GM13977 (cell line): Measurements from ENCODE around the gene PTPRG.

Source experiments
- DNase-seq: peaks from one replicate; pipeline ENCODE4 v3.0.0; 2012; ENCODE audit warnings: low spot score
- in situ Hi-C: fragments of 300-500 bp; cut with MboI; formaldehyde crosslinking; loops from one replicate; pipeline ENCODE4 v1.12.0; 2022; ENCODE audit warnings: low sequenced_read_pairs, low pct_unique_long_range_greater_than_20kb, mixed read lengths, inconsistent platforms; ENCODE audit not compliant: unreplicated experiment
- TF ChIP-seq, protein P1 (sequence below): IDR thresholded peaks from 2 replicates; pipeline ENCODE4 v1.5.1; 2012; ENCODE audit warnings: mild to moderate bottlenecking, control low read depth; ENCODE audit not compliant: insufficient read depth; ENCODE audit errors: extremely low read depth, missing control alignments

PTPRG gene

DNA sequence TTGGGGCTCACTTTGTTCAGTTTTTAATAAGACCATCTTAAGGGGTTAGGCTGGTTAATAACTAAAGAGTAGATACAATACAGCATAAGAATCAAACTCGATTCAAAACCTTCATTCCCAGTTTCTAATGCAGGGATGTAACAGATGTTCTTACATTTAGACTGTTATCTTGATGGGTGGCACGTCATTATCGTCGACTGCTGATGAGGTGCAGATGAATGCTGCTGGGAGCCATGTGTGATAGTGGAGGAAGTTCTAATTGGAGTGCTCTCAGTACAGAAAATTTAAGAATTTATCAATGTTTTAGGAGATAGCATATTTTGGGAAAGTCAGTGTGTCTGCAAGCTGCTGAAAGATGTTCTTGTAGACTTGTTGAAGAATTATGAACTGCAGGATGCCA lies 331.5 kb downstream of the PTPRG start:
- TF ChIP-seq, protein P1, sequence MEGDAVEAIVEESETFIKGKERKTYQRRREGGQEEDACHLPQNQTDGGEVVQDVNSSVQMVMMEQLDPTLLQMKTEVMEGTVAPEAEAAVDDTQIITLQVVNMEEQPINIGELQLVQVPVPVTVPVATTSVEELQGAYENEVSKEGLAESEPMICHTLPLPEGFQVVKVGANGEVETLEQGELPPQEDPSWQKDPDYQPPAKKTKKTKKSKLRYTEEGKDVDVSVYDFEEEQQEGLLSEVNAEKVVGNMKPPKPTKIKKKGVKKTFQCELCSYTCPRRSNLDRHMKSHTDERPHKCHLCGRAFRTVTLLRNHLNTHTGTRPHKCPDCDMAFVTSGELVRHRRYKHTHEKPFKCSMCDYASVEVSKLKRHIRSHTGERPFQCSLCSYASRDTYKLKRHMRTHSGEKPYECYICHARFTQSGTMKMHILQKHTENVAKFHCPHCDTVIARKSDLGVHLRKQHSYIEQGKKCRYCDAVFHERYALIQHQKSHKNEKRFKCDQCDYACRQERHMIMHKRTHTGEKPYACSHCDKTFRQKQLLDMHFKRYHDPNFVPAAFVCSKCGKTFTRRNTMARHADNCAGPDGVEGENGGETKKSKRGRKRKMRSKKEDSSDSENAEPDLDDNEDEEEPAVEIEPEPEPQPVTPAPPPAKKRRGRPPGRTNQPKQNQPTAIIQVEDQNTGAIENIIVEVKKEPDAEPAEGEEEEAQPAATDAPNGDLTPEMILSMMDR, result no peak
- DNase-seq, result no peak
- in situ Hi-C loops, result no loop called here

DNA sequence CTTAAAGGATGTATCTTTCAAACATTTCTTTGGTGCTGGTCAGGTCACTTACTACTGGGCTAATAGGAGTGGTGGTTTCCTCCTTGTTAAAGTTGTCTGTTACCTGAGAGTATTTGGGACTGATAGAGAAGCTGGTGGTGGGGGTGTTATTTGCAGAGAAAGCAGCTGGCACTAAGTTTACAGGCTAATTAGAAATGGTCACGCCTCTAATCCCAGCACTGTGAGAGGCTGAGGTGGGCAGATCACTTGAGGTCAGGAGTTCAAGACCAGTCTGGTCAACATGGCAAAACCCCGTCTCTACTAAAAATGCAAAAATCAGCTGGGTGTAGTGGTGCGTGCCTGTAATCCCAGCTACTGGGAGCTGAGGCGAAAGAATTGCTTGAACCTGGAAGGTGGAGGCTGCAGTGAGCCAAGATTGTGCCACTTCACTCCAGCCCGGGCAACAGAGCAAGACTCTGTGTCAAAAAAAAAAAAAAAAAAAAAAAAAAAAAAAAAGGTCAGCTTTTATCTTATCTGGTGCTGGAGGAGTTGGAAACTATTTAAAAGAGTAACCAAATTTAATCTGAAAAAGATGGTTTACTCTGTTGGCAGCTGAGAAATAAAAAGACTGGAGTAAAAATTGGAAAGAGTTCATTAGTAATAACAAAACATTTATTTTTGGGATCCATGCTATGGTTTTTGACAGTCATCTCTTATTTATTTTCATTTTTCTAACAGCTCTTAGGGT lies 332.6 kb downstream of the PTPRG start:
- TF ChIP-seq, protein P1, result no peak
- in situ Hi-C loops, result no loop called here
- DNase-seq, result no peak

DNA sequence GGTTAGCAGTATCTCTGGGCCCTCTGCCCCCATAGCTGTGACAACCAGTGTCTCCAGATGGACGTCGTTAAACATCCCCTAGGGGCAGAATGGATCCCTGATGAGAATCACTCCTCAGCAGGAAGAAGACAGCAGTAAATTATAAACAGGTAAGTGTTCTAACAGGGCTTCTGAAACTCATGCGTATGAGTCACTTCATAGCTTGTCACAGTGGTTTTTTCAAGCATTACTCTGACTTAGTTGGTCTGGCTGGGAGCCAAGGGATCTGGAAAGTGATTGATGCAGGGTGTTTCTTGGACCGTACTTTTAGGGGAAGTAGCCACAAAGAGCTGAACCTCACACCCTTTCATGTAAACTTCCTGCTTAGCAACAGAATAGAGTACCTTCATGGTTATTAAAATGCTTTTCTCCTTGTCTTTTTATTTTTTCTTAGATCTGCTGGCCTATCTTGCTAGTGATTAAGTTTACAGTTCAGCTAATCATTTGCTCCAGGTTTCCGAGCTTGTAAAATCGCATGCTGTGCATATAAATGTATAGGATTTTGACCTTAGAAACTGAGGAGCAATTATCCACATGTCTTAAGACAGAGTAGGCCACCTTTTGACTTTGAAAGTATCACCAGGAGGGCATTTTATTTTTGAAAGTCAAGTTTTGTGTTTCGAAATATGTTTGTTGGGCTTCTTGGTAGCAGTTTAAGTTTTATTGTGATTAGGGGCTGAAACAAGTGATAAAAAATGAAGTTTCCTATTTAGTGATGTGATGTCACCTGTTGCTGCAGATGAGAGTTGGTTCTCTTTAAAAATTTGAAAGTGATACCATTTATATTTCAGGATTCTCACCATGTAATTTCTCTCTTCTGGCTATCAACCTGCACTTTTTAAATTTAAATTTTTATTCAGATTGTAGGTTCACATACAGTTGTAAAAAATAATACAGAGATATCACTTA lies 333.9 kb downstream of the PTPRG start:
- in situ Hi-C loops, result no loop called here
- TF ChIP-seq, protein P1, result no peak
- DNase-seq, result peak; percentile 56

DNA sequence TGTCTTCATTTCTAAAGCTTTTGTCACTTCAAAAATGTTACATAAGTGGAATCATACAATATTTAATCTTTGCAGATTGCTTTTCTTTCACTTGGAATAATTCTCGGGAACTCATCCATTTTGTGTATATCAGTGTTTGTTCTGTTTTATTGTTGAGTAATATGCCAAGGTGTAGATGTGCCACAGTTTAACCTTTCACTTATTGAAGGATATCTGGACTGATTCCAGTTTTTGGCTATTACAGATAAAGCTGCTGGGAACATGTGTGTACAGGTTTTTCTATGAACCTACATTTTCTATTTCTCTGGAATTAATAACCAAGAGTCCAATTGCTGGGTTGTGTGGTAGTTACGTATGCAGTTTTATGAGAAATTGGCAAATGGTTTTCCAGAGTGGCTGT lies 334.9 kb downstream of the PTPRG start:
- in situ Hi-C loops, result no loop called here
- DNase-seq, result no peak
- TF ChIP-seq, protein P1, result no peak

DNA sequence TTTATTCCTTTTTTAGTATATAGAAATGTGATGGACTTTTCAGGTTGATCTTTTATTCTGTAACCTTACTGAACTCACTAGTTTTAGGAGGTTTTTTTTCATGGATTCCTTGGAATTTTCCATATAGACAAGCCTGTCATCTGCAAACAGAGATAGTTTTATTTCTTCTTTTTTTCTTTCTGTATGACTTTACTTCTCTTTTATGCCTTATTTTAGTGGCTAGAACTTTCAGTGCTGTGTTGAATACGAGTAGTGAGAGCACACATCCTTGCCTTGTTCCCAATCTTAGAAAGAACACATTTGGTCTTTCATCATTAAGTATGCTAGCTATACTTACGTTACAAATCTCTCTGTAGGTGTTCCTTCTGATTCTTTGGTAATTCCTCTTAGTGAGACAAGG lies 336.5 kb downstream of the PTPRG start:
- in situ Hi-C loops, result no loop called here
- TF ChIP-seq, protein P1, result no peak
- DNase-seq, result no peak

DNA sequence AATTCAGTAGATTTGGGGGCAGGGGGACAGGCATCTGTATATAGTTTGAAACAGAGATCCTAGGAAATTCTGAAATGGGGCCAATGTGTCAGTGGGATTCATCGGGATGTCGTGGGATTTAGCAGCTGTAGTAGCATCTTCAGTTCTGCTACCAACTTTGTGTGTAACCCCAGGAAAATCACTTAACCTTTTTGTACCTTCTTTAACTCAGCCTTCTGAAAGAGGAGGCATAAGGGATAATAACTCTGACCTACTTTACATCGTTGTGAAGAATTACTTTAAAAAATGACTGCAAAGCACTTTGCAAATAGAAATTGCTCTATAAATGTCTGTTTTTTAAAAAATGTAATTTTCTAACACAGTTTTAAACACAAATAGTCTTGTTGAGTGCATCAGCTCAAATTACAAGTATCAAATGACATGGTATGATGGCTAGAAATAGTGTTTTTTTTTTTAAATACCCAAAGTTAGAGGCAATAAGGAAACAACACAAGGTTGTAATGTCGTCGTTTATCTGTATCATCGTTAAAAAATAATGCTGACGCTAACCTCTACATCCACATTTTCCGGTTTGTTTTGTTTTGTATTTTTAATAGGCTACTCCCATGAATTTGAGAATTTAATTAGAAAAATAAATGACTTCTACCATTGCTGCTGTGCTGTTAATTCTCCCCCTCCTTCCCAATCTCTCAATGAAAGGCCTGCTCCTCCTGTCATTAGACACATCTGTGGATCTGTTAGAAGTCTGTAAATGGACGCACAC lies 338.5 kb downstream of the PTPRG start:
- TF ChIP-seq, protein P1, result no peak
- no peak for DNase-seq
- in situ Hi-C loops, result no loop called here
